HepG2 (cell line): ENCODE results near the gene CUL4A. TPM values are rescaled to one million over a fixed set of nuclear protein-coding genes. Genes with fewer than 3 reads are reported as not detected.

Experiments
- ATAC-seq: fragments of 200-7000 bp; cut with Tn5 transposase; 3 replicates; pipeline ENCODE4 v1.9.1; 2020; ENCODE audit warnings: mild to moderate bottlenecking, moderate library complexity
- BruUV-seq: library from RNA; stranded (reverse); fragments of 400-500 nt; replicated peaks from 2 replicates; lab custom pipeline; 2021; lab: Mats Ljungman, UMichigan
- CTCF ChIA-PET: fragments of 300-600 bp; formaldehyde crosslinking; extraction: SDS; loops from one replicate; lab custom pipeline; 2021; ENCODE audit warnings: low total read pairs, inconsistent platforms, low intra/inter-chr PET ratio; lab: Yijun Ruan, JAX
- POLR2A ChIA-PET: fragments of 350-600 bp; sonication (Branson Sonifier 250); formaldehyde crosslinking; loops from one replicate; lab custom pipeline; 2020; ENCODE audit warnings: antibody characterized with exemption, inconsistent platforms; lab: Yijun Ruan, JAX
- DNase-seq: peaks from one replicate; pipeline ENCODE4 v3.0.0-alpha.2; 2015; ENCODE audit warnings: low spot score
- FAIRE-seq: peaks from 3 replicates; lab custom pipeline; 2011; peaks lifted over from hg19 to GRCh38; lab: Jason Lieb, UNC
- H2AFZ ChIP-seq: one replicate; pipeline ENCODE4 v1.6.1; 2011; ENCODE audit warnings: low read length, inconsistent platforms
- H3K27ac ChIP-seq: fragments of 300-600 bp; 3 replicates; pipeline ENCODE4 v1.8.0; 2011; ENCODE audit warnings: mixed run types, mild to moderate bottlenecking, mixed read lengths, low read length, inconsistent platforms; ENCODE audit not compliant: insufficient read depth; ENCODE audit errors: extremely low read length
- H3K27me3 ChIP-seq, 2 experiments: fragments of 200-600 bp in 1 of 2; 2 replicates in 1 of 2; 3 replicates in 1 of 2; pipeline versions ENCODE4 v1.6.0 to v1.8.0; 2011; ENCODE audit warnings: low read length in 2 of 2, mild to moderate bottlenecking in 2 of 2, moderate library complexity in 2 of 2, inconsistent platforms in 1 of 2; ENCODE audit not compliant: insufficient read depth in 2 of 2, control insufficient read depth in 1 of 2
- H3K36me3 ChIP-seq, 2 experiments: fragments of 200-600 bp in 1 of 2; replicated peaks in 1 of 2; 2 replicates in 1 of 2; 3 replicates in 1 of 2; pipeline versions ENCODE4 v1.5.1 to v1.8.0; 2011; ENCODE audit warnings: low read length in 2 of 2, inconsistent platforms in 1 of 2; ENCODE audit not compliant: insufficient read depth in 2 of 2, control insufficient read depth in 1 of 2
- H3K4me1 ChIP-seq: 2 replicates; pipeline ENCODE4 v1.5.1; 2012; ENCODE audit warnings: low read length, inconsistent platforms; ENCODE audit not compliant: insufficient read depth
- H3K4me2 ChIP-seq: 2 replicates; pipeline ENCODE4 v1.6.0; 2011; ENCODE audit warnings: low read depth, low read length, inconsistent platforms
- H3K4me3 ChIP-seq, 3 experiments: fragments of 200-600 bp in 1 of 3; sonication (generic), shearing (Covaris generic) in 1 of 3; replicated peaks in 1 of 3; 2 replicates each; pipeline ENCODE4 v1.5.1; 2011 to 2016; ENCODE audit warnings: low read length in 3 of 3, inconsistent platforms in 2 of 3, low read depth in 2 of 3, mild to moderate bottlenecking in 2 of 3, control low read depth in 1 of 3, mixed read lengths in 1 of 3; ENCODE audit not compliant: insufficient read depth in 1 of 3
- H3K79me2 ChIP-seq: one replicate; pipeline ENCODE4 v1.6.1; 2011; ENCODE audit warnings: low read length, inconsistent platforms; ENCODE audit not compliant: insufficient read depth
- H3K9ac ChIP-seq: 2 replicates; pipeline ENCODE4 v1.6.0; 2011; ENCODE audit warnings: mild to moderate bottlenecking, low read depth, low read length, inconsistent platforms; ENCODE audit not compliant: insufficient read depth
- H3K9me3 ChIP-seq: 2 replicates; pipeline ENCODE4 v1.5.1; 2012; ENCODE audit warnings: mild to moderate bottlenecking, low read length
- H4K20me1 ChIP-seq: 2 replicates; pipeline ENCODE4 v1.6.0; 2011; ENCODE audit warnings: inconsistent platforms, mild to moderate bottlenecking, low read length, moderate library complexity; ENCODE audit not compliant: insufficient read depth
- ATF5 ChIP-seq: sonication (generic); formaldehyde crosslinking; IDR thresholded peaks from 2 replicates; pipeline ENCODE4 v1.4.0; 2020; ENCODE audit warnings: mild to moderate bottlenecking, low read depth, missing genetic modification reagents
- GATA4 ChIP-seq: sonication (generic); IDR thresholded peaks from 2 replicates; pipeline ENCODE4 v1.6.1; 2016; ENCODE audit warnings: antibody characterized with exemption, low read depth, borderline replicate concordance
- ISL2 ChIP-seq: sonication (generic); formaldehyde crosslinking; IDR thresholded peaks from 2 replicates; pipeline ENCODE4 v1.5.0; 2020; ENCODE audit warnings: missing genetic modification reagents
- MIER2 ChIP-seq: IDR thresholded peaks from 2 replicates; pipeline ENCODE4 v1.6.1; 2016; ENCODE audit warnings: missing biosample characterization, missing genetic modification reagents
- PHF5A ChIP-seq: IDR thresholded peaks from one replicate; pipeline ENCODE4 v1.6.1; 2018; ENCODE audit warnings: low read depth, missing genetic modification reagents; ENCODE audit not compliant: unreplicated experiment
- SMAD1 ChIP-seq: sonication (generic); formaldehyde crosslinking; IDR thresholded peaks from 2 replicates; pipeline ENCODE4 v1.4.0; 2020; ENCODE audit warnings: missing genetic modification reagents, low read depth, mild to moderate bottlenecking, borderline replicate concordance
- ZNF496 ChIP-seq: sonication (generic); formaldehyde crosslinking; IDR thresholded peaks from 2 replicates; pipeline ENCODE4 v1.8.1; 2023; ENCODE audit warnings: mild to moderate bottlenecking, moderate library complexity, missing genetic modification reagents; ENCODE audit not compliant: insufficient replicate concordance
- ZNF652 ChIP-seq: IDR thresholded peaks from 2 replicates; pipeline ENCODE4 v1.6.1; 2016; ENCODE audit warnings: low read depth, borderline replicate concordance
- WGBS: methylation state at CpG from one replicate; pipeline ENCODE4 v1.1.6; 2017; ENCODE audit warnings: low lambda C conversion rate; 5-methylcytosine and 5-hydroxymethylcytosine counted together
- in situ Hi-C: cut with HindIII; loops from 2 replicates; pipeline ENCODE4 v1.10.0; 2017; ENCODE audit warnings: low pct_unique_long_range_greater_than_20kb; ENCODE audit not compliant: extremely low pct_ligation_motif_present
- intact Hi-C: fragments of 100-400 bp; cut with micrococcal nuclease; formaldehyde crosslinking; loops from one replicate; pipeline ENCODE4 v1.10.0; 2022; ENCODE audit not compliant: unreplicated experiment
- polyA plus RNA-seq, 8 experiments: library from polyadenylated mRNA; depleted of rRNA in 3 of 8; stranded (reverse) in 7 of 8; unstranded in 1 of 8; fragments of >200 nt; fragmentation: Illumina TruSeq in 4 of 8; extraction: Trizol in 4 of 8; gene quantifications; 2 replicates each; pipeline versions ENCODE4 v1.2.1 to v1.2.3, GENCODE V29; 2011 to 2016; ENCODE audit warnings: low read depth in 4 of 8, missing spikeins in 1 of 8, mixed read lengths in 1 of 8; ENCODE audit not compliant: insufficient read depth in 1 of 8
- total RNA-seq, 5 experiments: library from RNA; depleted of rRNA; stranded (reverse); fragments of >200 nt; fragmentation: Illumina TruSeq; extraction: Trizol; gene quantifications; 2 replicates each; pipeline ENCODE4 v1.2.3, GENCODE V29; 2016; ENCODE audit warnings: low read depth in 1 of 5

Gene CUL4A
- total and polyA plus RNA-seq, 2 of the 13 experiments (the other 11 are each of a cell fraction or from before 2014, with no cell fraction given), result 51.2 to 75.3 TPM

GRCh38 chr13:113288880-113289279 is 79.5 kb downstream of the CUL4A start (continued):
- TF ChIP-seq ZNF496 (CRISPR knock-in tag), result no peak

GRCh38 chr13:113291129-113291528 is 81.7 kb downstream of the CUL4A start:
- H3K36me3 ChIP-seq, result no peaks in the 10 kb centered on the region
- no peak overlapping the region for H3K4me2 ChIP-seq
- TF ChIP-seq MIER2 (no peak), PHF5A (no peak), GATA4 (no peak), ZNF652 (CRISPR knock-in tag) (no peak), ISL2 (no peak), SMAD1 (CRISPR knock-in tag) (no peak), ATF5 (CRISPR knock-in tag) (no peak)
- H3K4me1 ChIP-seq, result peaks cover 24% of the 10 kb centered on the region
- no peak overlapping the region for H3K4me3 ChIP-seq
- ATAC-seq (no peak), FAIRE-seq (no peak), DNase-seq (no peak)
- no peaks in the 10 kb centered on the region for H3K9me3 ChIP-seq
- in situ Hi-C loops, result no loop called here
- no peak overlapping the region for H3K9ac ChIP-seq
- H4K20me1 ChIP-seq, result no peaks in the 10 kb centered on the region
- ChIA-PET CTCF (no interaction called here), POLR2A (no interaction called here)
- H3K27ac ChIP-seq, result no peak overlapping the region
- 53% methylated on average over 2 of the region's 2 CpGs for WGBS
- no peak overlapping the region for H2AFZ ChIP-seq
- intact Hi-C loops, result no loop called here
- H3K27me3 ChIP-seq, result peaks cover 5 to 32% of the 10 kb centered on the region in 2 experiments; a peak in 4 of 5 replicates
- no peaks in the 10 kb centered on the region for H3K79me2 ChIP-seq
- no TSS peak for BruUV-seq
